Mucosa of descending colon (tissue), 3 donors: ENCODE data around the gene CLCF1. TPM values are rescaled to one million over a fixed set of nuclear protein-coding genes. Genes with fewer than 3 reads are reported as not detected.

ENCODE experiments used
- ATAC-seq: fragments of 200-7000 bp; cut with Tn5 transposase; one replicate; pipeline ENCODE4 v1.9.1; 2020; ENCODE audit warnings: mild to moderate bottlenecking, moderate library complexity
- DNase-seq, 3 donors: peaks; one replicate each; pipeline ENCODE4 v3.0.0-alpha.2; 2020
- H3K36me3 ChIP-seq: fragments of 200-600 bp; one replicate; pipeline ENCODE4 v1.8.0; 2021; ENCODE audit warnings: low read depth, mild to moderate bottlenecking
- H3K4me1 ChIP-seq: fragments of 200-600 bp; one replicate; pipeline ENCODE4 v1.8.0; 2021; ENCODE audit warnings: low read depth, mild to moderate bottlenecking
- H3K4me3 ChIP-seq: fragments of 200-600 bp; one replicate; pipeline ENCODE4 v1.8.0; 2021; ENCODE audit warnings: mild to moderate bottlenecking
- H3K9me3 ChIP-seq: fragments of 200-600 bp; one replicate; pipeline ENCODE4 v1.8.0; 2021; ENCODE audit warnings: mild to moderate bottlenecking
- intact Hi-C, 2 donors: fragments of 100-400 bp; cut with DNase I in 1 of 2; cut with micrococcal nuclease in 1 of 2; formaldehyde crosslinking; loops; one replicate each; pipeline versions ENCODE4 v1.11.0 to v1.11.1; 2022; cut with DNase I, micrococcal nuclease
- total RNA-seq, 3 donors: library from RNA; stranded (reverse); fragmentation: NEBNext Ultra II Directional in 2 of 3; extraction: Animal tissue kit (Norgen Biotek cat#: 25700) in 2 of 3; gene quantifications; one replicate each; pipeline versions ENCODE4 v1.2.1 to v1.2.4, GENCODE V29; 2021 to 2023
- TF ChIP-seq, protein P1 (sequence below): fragments of 200-600 bp; IDR thresholded peaks from one replicate; pipeline ENCODE4 v1.8.0; 2022; ENCODE audit warnings: antibody characterized with exemption, mild to moderate bottlenecking
- donor health status: DM: no; HTN: no; CAD: no; lungs with moderate emphysema.
- donor health status: DM: no; HTN: no; CAD: no.
- donor health status: DM: no; HTN: yes; CAD: no.

Gene CLCF1
- total RNA-seq, 3 donors from 2014 or later: 2.2 to 3.0 (median 2.7) TPM

DNA sequence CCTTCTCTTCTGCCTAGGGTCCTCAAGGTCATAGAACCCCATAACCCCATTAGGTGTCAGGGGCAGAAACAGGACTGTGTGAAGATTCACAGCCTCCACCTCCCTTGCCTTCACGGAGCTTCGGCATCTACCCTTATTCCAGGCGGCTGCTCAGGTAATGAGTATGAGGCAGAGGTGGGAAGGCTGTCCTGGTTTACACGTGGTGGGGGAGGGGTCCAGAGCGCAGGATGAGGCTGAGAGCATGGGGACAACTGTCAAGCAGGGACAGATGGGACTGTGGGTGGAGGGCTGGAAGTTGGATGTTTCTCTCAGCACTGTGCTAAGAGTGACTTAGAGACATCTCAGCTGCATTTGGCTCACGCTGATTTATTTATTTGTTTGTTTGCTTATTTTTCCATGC is 14.1 kb upstream of the CLCF1 start:
- Histone ChIP-seq H3K9me3 (no peaks in the 10 kb centered on the region), H3K36me3 (no peaks in the 10 kb centered on the region), H3K4me3 (no peak overlapping the region), H3K4me1 (peaks cover 16% of the 10 kb centered on the region)
- TF ChIP-seq, protein P1, sequence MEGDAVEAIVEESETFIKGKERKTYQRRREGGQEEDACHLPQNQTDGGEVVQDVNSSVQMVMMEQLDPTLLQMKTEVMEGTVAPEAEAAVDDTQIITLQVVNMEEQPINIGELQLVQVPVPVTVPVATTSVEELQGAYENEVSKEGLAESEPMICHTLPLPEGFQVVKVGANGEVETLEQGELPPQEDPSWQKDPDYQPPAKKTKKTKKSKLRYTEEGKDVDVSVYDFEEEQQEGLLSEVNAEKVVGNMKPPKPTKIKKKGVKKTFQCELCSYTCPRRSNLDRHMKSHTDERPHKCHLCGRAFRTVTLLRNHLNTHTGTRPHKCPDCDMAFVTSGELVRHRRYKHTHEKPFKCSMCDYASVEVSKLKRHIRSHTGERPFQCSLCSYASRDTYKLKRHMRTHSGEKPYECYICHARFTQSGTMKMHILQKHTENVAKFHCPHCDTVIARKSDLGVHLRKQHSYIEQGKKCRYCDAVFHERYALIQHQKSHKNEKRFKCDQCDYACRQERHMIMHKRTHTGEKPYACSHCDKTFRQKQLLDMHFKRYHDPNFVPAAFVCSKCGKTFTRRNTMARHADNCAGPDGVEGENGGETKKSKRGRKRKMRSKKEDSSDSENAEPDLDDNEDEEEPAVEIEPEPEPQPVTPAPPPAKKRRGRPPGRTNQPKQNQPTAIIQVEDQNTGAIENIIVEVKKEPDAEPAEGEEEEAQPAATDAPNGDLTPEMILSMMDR: no peak
- intact Hi-C loops: no loop called here
- DNase-seq (no peak), ATAC-seq (no peak)

DNA sequence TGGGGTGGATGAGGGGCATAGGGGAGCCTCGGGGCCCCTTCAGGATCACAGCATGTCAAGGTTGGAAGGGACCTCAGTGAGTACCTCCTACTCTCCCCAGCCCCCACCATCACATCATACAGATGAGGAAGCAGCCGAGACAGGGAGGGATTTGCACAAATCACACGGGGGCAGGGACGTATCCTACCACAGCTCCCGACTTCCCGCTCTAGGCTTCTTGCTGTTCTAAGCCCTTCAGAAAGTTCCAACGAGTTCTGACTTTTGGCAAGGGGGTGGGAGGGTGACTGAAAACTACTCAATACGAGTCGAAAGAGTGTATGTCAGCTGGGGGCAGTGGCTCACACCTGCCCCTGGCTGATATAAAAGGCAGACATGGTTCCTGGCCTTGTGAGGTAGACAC is 13.7 kb upstream of the CLCF1 start:
- no peak for DNase-seq
- TF ChIP-seq, protein P1: no peak
- intact Hi-C loops: no loop called here

DNA sequence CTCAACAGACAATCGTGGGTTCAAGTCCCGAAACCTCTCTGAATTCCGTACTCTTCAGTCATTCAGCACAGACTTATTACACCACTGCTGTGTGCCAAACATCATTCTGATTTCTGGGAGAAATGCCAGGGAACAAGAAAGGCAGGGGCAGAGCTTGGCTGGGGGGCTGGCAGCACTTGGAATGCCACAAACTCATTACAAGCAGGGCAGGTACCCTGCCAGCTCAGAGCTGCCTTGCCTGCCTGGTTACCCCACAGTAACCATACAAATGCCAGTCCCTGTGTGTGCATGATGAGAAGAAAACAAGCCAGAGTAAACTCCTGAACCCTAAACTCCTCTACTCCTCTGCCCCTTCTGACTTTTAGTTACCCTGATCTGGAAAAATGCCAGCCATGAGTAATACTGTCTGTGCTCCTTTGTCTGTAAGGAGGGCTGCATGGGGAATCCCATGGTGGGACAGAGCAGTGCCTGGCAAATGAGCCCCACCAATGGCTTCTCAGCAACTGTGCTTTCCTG is 11.5 kb upstream of the CLCF1 start:
- Histone ChIP-seq H3K4me1 (peaks cover 9% of the 10 kb centered on the region), H3K36me3 (no peaks in the 10 kb centered on the region), H3K4me3 (no peak overlapping the region), H3K9me3 (no peaks in the 10 kb centered on the region)
- no peak for ATAC-seq
- TF ChIP-seq, protein P1: no peak
- peak in 1 of 3 donors; percentile 20 for DNase-seq
- intact Hi-C loops: no loop called here

More for the DNA sequence above, 13.7 kb upstream of the CLCF1 start:
- Histone ChIP-seq H3K4me3 (no peak overlapping the region), H3K4me1 (peaks cover 17% of the 10 kb centered on the region), H3K36me3 (no peaks in the 10 kb centered on the region), H3K9me3 (no peaks in the 10 kb centered on the region)
- no peak for ATAC-seq

DNA sequence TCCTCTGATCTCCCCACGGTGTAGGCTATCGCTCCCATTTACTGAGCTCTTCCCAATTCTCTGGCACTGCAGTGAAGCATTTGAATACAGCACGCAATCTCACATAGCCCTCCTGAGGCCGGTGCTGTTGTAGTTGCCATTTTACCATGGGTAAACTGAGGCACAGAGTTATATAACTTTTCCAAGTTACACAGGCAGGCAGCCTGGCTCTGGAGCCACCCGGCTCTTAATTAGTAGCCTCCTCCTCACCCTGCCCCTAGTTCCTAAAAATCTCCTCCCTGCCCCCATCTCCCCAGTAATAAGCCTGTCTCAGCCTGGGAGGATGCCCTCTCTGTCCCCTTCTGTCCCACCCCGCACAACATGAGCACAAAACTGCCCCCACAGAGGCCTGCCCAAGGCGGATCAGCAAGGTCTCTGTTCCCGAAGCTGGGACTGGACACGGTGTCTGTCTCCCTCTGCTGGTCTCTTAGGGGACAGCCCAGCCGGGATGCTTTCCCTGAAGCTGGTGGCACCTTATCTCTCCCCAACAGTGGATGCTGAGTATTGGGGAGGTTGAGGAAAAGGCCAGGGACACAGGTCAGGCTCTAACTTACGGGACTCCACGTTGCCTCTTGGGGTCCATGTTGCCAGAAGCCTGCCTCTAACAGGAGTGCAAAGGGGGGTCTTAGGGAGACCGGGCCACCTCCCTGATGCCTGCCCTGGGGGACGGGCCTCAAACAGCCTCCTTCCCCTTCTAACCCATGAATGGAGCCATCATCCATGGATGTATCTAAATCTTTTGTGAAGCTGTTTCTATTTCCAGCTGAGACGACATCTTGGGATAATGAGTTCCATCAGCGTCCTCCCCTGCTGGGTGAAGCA is 9.1 kb upstream of the CLCF1 start:
- Histone ChIP-seq H3K36me3 (no peaks in the 10 kb centered on the region), H3K9me3 (no peaks in the 10 kb centered on the region), H3K4me1 (peaks cover 9% of the 10 kb centered on the region), H3K4me3 (no peak overlapping the region)
- DNase-seq (peak in 2 of 3 donors; percentile 90 to 92), ATAC-seq (peak; percentile 91)
- TF ChIP-seq, protein P1: peak; percentile 92
- intact Hi-C loops: no loop called here

DNA sequence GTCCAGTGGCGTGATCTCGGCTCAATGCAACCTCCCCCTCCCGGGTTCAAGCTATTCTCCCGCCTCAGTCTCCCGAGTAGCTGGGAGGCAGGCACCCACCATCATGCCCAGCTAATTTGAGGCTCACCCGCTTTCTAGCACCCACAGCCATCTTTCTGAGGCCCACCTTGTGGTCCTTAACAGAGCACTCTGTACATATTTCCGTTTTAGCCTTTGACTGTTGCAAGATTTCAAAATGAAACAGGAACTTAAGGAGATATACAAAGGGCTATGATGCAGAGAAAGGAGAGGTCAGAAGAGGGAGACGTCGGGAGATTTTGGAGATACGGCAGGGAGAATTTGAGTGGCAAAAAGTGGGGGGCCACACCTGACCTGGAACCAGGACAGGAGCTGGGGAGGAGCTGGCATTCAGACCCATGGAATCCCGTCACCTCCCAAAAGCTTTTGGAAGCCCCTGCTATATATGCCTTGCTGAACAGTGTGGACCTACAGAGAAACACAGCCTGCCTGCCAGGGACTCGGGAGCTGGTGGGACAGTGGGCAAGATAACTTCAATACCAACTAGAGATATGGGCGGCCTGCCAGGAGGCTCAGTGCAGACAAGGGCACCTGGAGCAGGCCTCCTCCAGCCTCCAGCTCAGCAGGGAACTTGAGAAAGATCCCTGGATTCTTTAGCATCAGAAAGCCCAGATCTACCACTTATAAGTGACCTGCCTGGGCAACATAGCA is 8.0 kb upstream of the CLCF1 start:
- TF ChIP-seq, protein P1: no peak
- Histone ChIP-seq H3K9me3 (no peaks in the 10 kb centered on the region), H3K4me3 (no peak overlapping the region), H3K4me1 (peaks cover 9% of the 10 kb centered on the region), H3K36me3 (no peaks in the 10 kb centered on the region)
- intact Hi-C loops: no loop called here
- DNase-seq (peak in 1 of 3 donors; percentile 26), ATAC-seq (peak; percentile 31)
